Measurements from ENCODE around the gene RGS2. TPM values are rescaled to one million over a fixed set of nuclear protein-coding genes. Genes with fewer than 3 reads are reported as not detected.

RGS2 gene
- total and polyA plus RNA-seq, 2 of the 4 experiments (the other 2 are of a cell fraction), result 13.5 to 19.7 TPM

- no peak overlapping the region for H2BK120ac ChIP-seq (ENCODE audit: low read depth, low read length)
- DNase-seq, result no peak
- no CpG with 5 or more reads among the region's 1 CpG for WGBS, 2 experiments (ENCODE audit: extremely low coverage in 2 of 2, insufficient read length in 1 of 2)
- H4K5ac ChIP-seq (ENCODE audit: low read depth, low read length), result no peak overlapping the region
- H3K9me3 ChIP-seq (ENCODE audit: control insufficient read depth, insufficient read depth, low read length), result no peaks in the 10 kb centered on the region
- H2BK20ac ChIP-seq (ENCODE audit: low read depth, low read length), result no peak overlapping the region
- ChIA-PET CTCF (interaction anchor here (0.6 kb wide), 1 partner anchor 191 kb away, joined by 3 read pairs; no protein-coding TSS in a partner anchor), POLR2A (ENCODE audit: unreplicated experiment) (no interaction called here)
- dilution Hi-C loops (cut with HindIII; ENCODE audit: low sequenced_read_pairs, unreplicated experiment), result no loop called here
- H3K56ac ChIP-seq (ENCODE audit: extremely low read depth, insufficient read depth, low read length), result no peak overlapping the region
- H3K23ac ChIP-seq (ENCODE audit: low read depth, low read length), result no peak overlapping the region
- no peak for TF ChIP-seq BHLHE40 (IDR thresholded peaks at IDR 0.05; ENCODE audit: low read depth, low read length)
- no peak for TF ChIP-seq RAD21 (IDR thresholded peaks at IDR 0.05; ENCODE audit: low read length)
- no peak for TF ChIP-seq CTCF (conservative IDR thresholded peaks at IDR 0.05; ENCODE audit: low read depth, low read length)
- no peak for TF ChIP-seq FOS (IDR thresholded peaks at IDR 0.05; ENCODE audit: low read depth, low read length)
- no peak for TF ChIP-seq CHD1 (IDR thresholded peaks at IDR 0.05; ENCODE audit: low read depth, low read length)
- no peak for TF ChIP-seq ELK1 (IDR thresholded peaks at IDR 0.05; ENCODE audit: borderline replicate concordance, low read depth, low read length)
- TF ChIP-seq MAFK (IDR thresholded peaks at IDR 0.05; ENCODE audit: low read depth, low read length), result no peak
- no peak overlapping the region for H2AK9ac ChIP-seq (replicated peaks; ENCODE audit: low read depth, low read length, poor library complexity)
- no peak overlapping the region for H3K14ac ChIP-seq (replicated peaks; ENCODE audit: low read depth, low read length)
- no peak overlapping the region for H3K4me2 ChIP-seq (ENCODE audit: low read depth, low read length)
- no peak overlapping the region for H3K27ac ChIP-seq (ENCODE audit: insufficient read depth, low read length)
- H3K18ac ChIP-seq (ENCODE audit: low read depth, low read length), result no peak overlapping the region
- H4K20me1 ChIP-seq (ENCODE audit: insufficient read depth, low read length), result no peaks in the 10 kb centered on the region
- H3K36me3 ChIP-seq (ENCODE audit: control insufficient read depth, insufficient read depth, low read length), result no peaks in the 10 kb centered on the region
- no peaks in the 10 kb centered on the region for H3K27me3 ChIP-seq (ENCODE audit: control insufficient read depth, insufficient read depth, low read length)
- intact Hi-C loops (cut with micrococcal nuclease), result no loop called here
- peaks cover 2% of the 10 kb centered on the region for H3K4me1 ChIP-seq (ENCODE audit: control insufficient read depth, insufficient read depth, low read length)
- no peaks in the 10 kb centered on the region for H3K9me1 ChIP-seq (ENCODE audit: insufficient read depth, low read length)
- no peak overlapping the region for H3K4ac ChIP-seq (ENCODE audit: low read depth, low read length)
- no peak overlapping the region for H4K91ac ChIP-seq (ENCODE audit: insufficient read depth, low read depth, low read length)
- H4K8ac ChIP-seq (ENCODE audit: low read depth in 2 of 2, low read length in 2 of 2), result no peak overlapping the region
- H3K9ac ChIP-seq (ENCODE audit: low read depth, low read length), result no peak overlapping the region
- in situ Hi-C loops (cut with MboI; ENCODE audit: low sequenced_read_pairs), result loop anchor here (5.0 kb wide), 1 partner anchor 324 kb away; no protein-coding TSS in a partner anchor
- no peak overlapping the region for H2AFZ ChIP-seq (replicated peaks; ENCODE audit: low read length, poor library complexity)
- no peak overlapping the region for H3K4me3 ChIP-seq (ENCODE audit: insufficient read depth, low read depth, low read length)
- ATAC-seq (ENCODE audit: low read depth), result no peak
- no peak overlapping the region for H2BK15ac ChIP-seq (ENCODE audit: low read depth, low read length)
- no TSS peak for BruUV-seq (replicated peaks)
- H2BK5ac ChIP-seq (ENCODE audit: low read depth, low read length, poor library complexity, severe bottlenecking), result no peak overlapping the region
- no peaks in the 10 kb centered on the region for H3K79me1 ChIP-seq (ENCODE audit: low read depth in 1 of 2, low read length in 2 of 2)
- H2AK5ac ChIP-seq (ENCODE audit: low read depth, low read length), result no peak overlapping the region
Observed at GRCh38 chr1:192795916-192796618, 12.8 kb upstream of the RGS2 start.
